GM10847 (cell line): Measurements from ENCODE around the gene KIAA1958.

Source experiments
- POLR2A ChIP-seq: IDR thresholded peaks from 2 replicates; pipeline ENCODE4 v1.6.1; 2011; ENCODE audit not compliant: insufficient read length; ENCODE audit errors: extremely low read depth

KIAA1958 gene

GRCh38 chr9:112486221-112487007 lies at the start of gene KIAA1958:
KIAA1958 (plus strand) TSS chr9:112486827; CDS start chr9:112574081, 87,254 bp downstream.
- TF ChIP-seq POLR2A = peak; percentile 95

GRCh38 chr9:112437406-112437805 lies 49.2 kb upstream of the KIAA1958 start:
- TF ChIP-seq POLR2A = no peak

- TF ChIP-seq POLR2A = no peak
Observed at GRCh38 chr9:112439171-112439570, 47.5 kb upstream of the KIAA1958 start.

- TF ChIP-seq POLR2A = no peak
Observed at GRCh38 chr9:112439825-112440224, 46.8 kb upstream of the KIAA1958 start.

- TF ChIP-seq POLR2A = no peak
Observed at GRCh38 chr9:112443200-112443599, 43.4 kb upstream of the KIAA1958 start.

- no peak for TF ChIP-seq POLR2A
Observed at GRCh38 chr9:112443636-112444035, 43.0 kb upstream of the KIAA1958 start.

- no peak for TF ChIP-seq POLR2A
Observed at GRCh38 chr9:112445196-112445595, 41.4 kb upstream of the KIAA1958 start.

- TF ChIP-seq POLR2A = no peak
Observed at GRCh38 chr9:112446080-112446479, 40.5 kb upstream of the KIAA1958 start.

GRCh38 chr9:112446526-112446925 lies 40.1 kb upstream of the KIAA1958 start:
- no peak for TF ChIP-seq POLR2A

- no peak for TF ChIP-seq POLR2A
Observed at GRCh38 chr9:112447283-112447761, 39.3 kb upstream of the KIAA1958 start.

- TF ChIP-seq POLR2A = no peak
Observed at GRCh38 chr9:112462855-112463254, 23.8 kb upstream of the KIAA1958 start.

GRCh38 chr9:112465352-112465751 lies 21.3 kb upstream of the KIAA1958 start:
- TF ChIP-seq POLR2A = no peak

- TF ChIP-seq POLR2A = no peak
Observed at GRCh38 chr9:112472996-112473395, 13.6 kb upstream of the KIAA1958 start.

GRCh38 chr9:112473986-112474385 lies 12.6 kb upstream of the KIAA1958 start:
- TF ChIP-seq POLR2A = no peak

- no peak for TF ChIP-seq POLR2A
Observed at GRCh38 chr9:112475318-112475717, 11.3 kb upstream of the KIAA1958 start.

GRCh38 chr9:112477330-112477729 lies 9.3 kb upstream of the KIAA1958 start:
- no peak for TF ChIP-seq POLR2A

- TF ChIP-seq POLR2A = no peak
Observed at GRCh38 chr9:112479221-112479620, 7.4 kb upstream of the KIAA1958 start.
